Measurements from ENCODE around the gene EEF1A1. TPM values are rescaled to one million over a fixed set of nuclear protein-coding genes. Genes with fewer than 3 reads are reported as not detected.

EEF1A1 gene
- total RNA-seq, 1 experiment from 2014 or later: 6,057 TPM

DNA sequence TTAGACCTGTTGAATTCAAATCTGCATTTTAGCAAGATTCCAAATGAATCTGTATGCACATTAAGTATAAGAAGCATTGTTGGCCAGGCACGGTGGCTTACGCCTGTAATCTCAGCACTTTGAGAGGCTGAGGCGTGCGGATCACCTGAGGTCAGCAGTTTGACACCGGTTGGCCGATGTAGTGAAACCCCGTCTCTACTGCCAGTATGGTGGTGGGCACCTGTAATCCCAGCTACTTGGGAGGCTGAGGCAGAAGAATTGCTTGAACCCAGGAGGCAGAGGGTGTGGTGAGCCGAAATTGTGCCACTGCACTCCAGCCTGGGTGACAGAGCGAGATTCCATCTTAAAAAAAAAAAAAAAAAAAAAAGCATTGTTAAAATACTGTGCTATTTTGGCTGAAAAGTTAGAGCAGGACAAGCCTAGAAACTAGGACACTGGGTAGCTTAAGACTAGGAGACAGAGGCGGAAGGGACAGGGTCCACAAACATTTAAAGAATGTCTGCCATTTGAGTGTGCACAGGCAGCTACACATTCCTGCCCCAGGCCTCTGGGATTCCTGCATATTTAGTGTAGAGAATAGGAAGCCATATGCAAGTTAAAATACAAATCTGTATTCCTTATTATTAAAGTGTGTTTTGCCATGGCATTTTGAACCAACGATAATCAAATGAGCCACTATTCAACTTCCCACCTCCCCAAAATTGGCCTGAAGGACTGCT lies 45.1 kb upstream of the EEF1A1 start:
- TF ChIP-seq EZH2phosphoT487 (IDR thresholded peaks at IDR 0.05; ENCODE audit: borderline replicate concordance, low read length) (no peak), EZH2 (IDR thresholded peaks at IDR 0.05; ENCODE audit: low read length, unreplicated experiment) (no peak), CTCF (conservative IDR thresholded peaks at IDR 0.05; ENCODE audit: low read depth, low read length) (no peak)
- no peak overlapping the region for H3K9ac ChIP-seq (ENCODE audit: low read length)
- DNase-seq: no peak
- H3K4me2 ChIP-seq (ENCODE audit: low read length): no peak overlapping the region
- no peaks in the 10 kb centered on the region for H3K36me3 ChIP-seq (ENCODE audit: low read depth, low read length)
- H3K27me3 ChIP-seq (ENCODE audit: low read length): no peaks in the 10 kb centered on the region
- H3K4me1 ChIP-seq (ENCODE audit: insufficient read depth, low read length): no peaks in the 10 kb centered on the region
- H2AFZ ChIP-seq (ENCODE audit: low read length): no peak overlapping the region
- CTCF ChIA-PET: no interaction called here
- POLR2A ChIA-PET (ENCODE audit: unreplicated experiment): no interaction called here
- intact Hi-C loops (cut with micrococcal nuclease): no loop called here
- no peaks in the 10 kb centered on the region for H4K20me1 ChIP-seq (ENCODE audit: low read length)
- no TSS peak for BruUV-seq (replicated peaks)
- H3F3A ChIP-seq (ENCODE audit: low read length, unreplicated experiment): no peaks in the 10 kb centered on the region
- H3K9me3 ChIP-seq (ENCODE audit: low read length): no peaks in the 10 kb centered on the region
- no peak overlapping the region for H3K4me3 ChIP-seq (ENCODE audit: low read length)
- H3K9me2 ChIP-seq (replicated peaks; ENCODE audit: low read length): no peaks in the 10 kb centered on the region
- H3K27ac ChIP-seq (ENCODE audit: low read length): no peak overlapping the region
- ATAC-seq: no peak
- no peaks in the 10 kb centered on the region for H3K79me2 ChIP-seq (ENCODE audit: low read length)

GRCh38 chr6:73564578-73565345 lies 43.9 kb upstream of the EEF1A1 start:
- intact Hi-C loops (cut with micrococcal nuclease): no loop called here
- CTCF ChIA-PET: no interaction called here
- no peaks in the 10 kb centered on the region for H3K36me3 ChIP-seq (ENCODE audit: low read depth, low read length)
- no TSS peak for BruUV-seq (replicated peaks)
- H3K27me3 ChIP-seq (ENCODE audit: low read length): no peaks in the 10 kb centered on the region
- DNase-seq: no peak
- H3K27ac ChIP-seq (ENCODE audit: low read length): no peak overlapping the region
- no peaks in the 10 kb centered on the region for H3K79me2 ChIP-seq (ENCODE audit: low read length)
- H3K9me2 ChIP-seq (replicated peaks; ENCODE audit: low read length): no peaks in the 10 kb centered on the region
- no peak overlapping the region for H3K4me2 ChIP-seq (ENCODE audit: low read length)
- TF ChIP-seq EZH2phosphoT487 (IDR thresholded peaks at IDR 0.05; ENCODE audit: borderline replicate concordance, low read length) (no peak), EZH2 (IDR thresholded peaks at IDR 0.05; ENCODE audit: low read length, unreplicated experiment) (no peak), CTCF (conservative IDR thresholded peaks at IDR 0.05; ENCODE audit: low read depth, low read length) (no peak)
- H4K20me1 ChIP-seq (ENCODE audit: low read length): no peaks in the 10 kb centered on the region
- no peak for ATAC-seq
- no peak overlapping the region for H2AFZ ChIP-seq (ENCODE audit: low read length)
- H3K9ac ChIP-seq (ENCODE audit: low read length): no peak overlapping the region
- H3K9me3 ChIP-seq (ENCODE audit: low read length): no peaks in the 10 kb centered on the region
- H3K4me3 ChIP-seq (ENCODE audit: low read length): no peak overlapping the region
- no peaks in the 10 kb centered on the region for H3K4me1 ChIP-seq (ENCODE audit: insufficient read depth, low read length)
- POLR2A ChIA-PET (ENCODE audit: unreplicated experiment): no interaction called here
- H3F3A ChIP-seq (ENCODE audit: low read length, unreplicated experiment): no peaks in the 10 kb centered on the region

GRCh38 chr6:73562558-73562957 lies 41.7 kb upstream of the EEF1A1 start:
- Histone ChIP-seq H3K4me2 (ENCODE audit: low read length) (no peak overlapping the region), H3K79me2 (ENCODE audit: low read length) (no peaks in the 10 kb centered on the region), H3K36me3 (ENCODE audit: low read depth, low read length) (no peaks in the 10 kb centered on the region), H2AFZ (ENCODE audit: low read length) (no peak overlapping the region), H4K20me1 (ENCODE audit: low read length) (no peaks in the 10 kb centered on the region), H3K4me3 (ENCODE audit: low read length) (no peak overlapping the region), H3K27me3 (ENCODE audit: low read length) (no peaks in the 10 kb centered on the region), H3K9ac (ENCODE audit: low read length) (no peak overlapping the region), H3K9me3 (ENCODE audit: low read length) (no peaks in the 10 kb centered on the region), H3F3A (ENCODE audit: low read length, unreplicated experiment) (no peaks in the 10 kb centered on the region), H3K4me1 (ENCODE audit: insufficient read depth, low read length) (no peaks in the 10 kb centered on the region), H3K27ac (ENCODE audit: low read length) (no peak overlapping the region), H3K9me2 (replicated peaks; ENCODE audit: low read length) (no peaks in the 10 kb centered on the region)
- ChIA-PET POLR2A (ENCODE audit: unreplicated experiment) (no interaction called here), CTCF (no interaction called here)
- intact Hi-C loops (cut with micrococcal nuclease): no loop called here
- ATAC-seq (no peak), DNase-seq (no peak)
- BruUV-seq (replicated peaks): no TSS peak
- TF ChIP-seq EZH2phosphoT487 (IDR thresholded peaks at IDR 0.05; ENCODE audit: borderline replicate concordance, low read length): no peak
- TF ChIP-seq CTCF (conservative IDR thresholded peaks at IDR 0.05; ENCODE audit: low read depth, low read length): no peak
- TF ChIP-seq EZH2 (IDR thresholded peaks at IDR 0.05; ENCODE audit: low read length, unreplicated experiment): no peak
